Measurements from ENCODE around the gene TIE1.

Gene TIE1

DNA sequence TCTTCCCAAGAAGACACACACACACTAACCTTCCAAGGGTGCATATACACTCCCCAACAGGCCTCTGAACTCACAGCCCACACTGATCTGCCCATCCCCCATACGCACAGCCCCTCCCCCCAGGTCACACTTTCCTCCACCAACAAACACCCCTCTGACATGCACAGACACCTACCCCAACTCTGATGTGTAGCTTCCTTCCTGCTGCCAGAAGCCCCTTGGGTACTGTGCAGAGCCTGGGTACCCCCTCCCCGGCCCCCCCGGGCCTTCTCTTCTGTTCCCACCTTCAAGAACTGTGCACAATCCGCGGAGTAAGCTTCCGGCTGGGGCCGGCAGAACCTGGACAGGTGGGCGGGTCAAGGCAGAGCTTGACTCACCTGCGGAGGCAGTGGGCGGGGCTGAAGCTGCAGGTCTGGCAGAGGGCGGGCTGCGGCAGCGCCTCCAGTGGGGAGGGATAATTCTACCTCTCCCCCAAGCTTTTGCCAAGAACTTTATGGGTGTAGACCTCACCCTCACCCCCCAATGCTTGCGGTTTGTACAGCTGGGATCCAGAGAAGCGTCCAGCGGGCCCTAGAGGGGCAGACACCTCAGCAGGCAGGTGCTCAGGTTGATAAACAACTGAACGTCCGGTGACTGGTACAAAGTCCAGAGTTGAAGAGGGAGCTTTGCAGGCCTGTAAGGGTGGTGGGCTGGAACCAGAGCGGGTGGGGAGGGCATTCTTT, 15.4 kb upstream of the TIE1 start, which contains the start of gene C1orf210:
TSS of gene C1orf210 (minus strand) at position 313 of the 722 bp plus-strand sequence. CDS start 2,311 bp downstream, outside the sequence.
- no peak for DNase-seq (ENCODE audit: low spot score)
- in situ Hi-C loops (cut with MboI; ENCODE audit: low sequenced_read_pairs, unreplicated experiment), result no loop called here
- TF ChIP-seq, protein P1, sequence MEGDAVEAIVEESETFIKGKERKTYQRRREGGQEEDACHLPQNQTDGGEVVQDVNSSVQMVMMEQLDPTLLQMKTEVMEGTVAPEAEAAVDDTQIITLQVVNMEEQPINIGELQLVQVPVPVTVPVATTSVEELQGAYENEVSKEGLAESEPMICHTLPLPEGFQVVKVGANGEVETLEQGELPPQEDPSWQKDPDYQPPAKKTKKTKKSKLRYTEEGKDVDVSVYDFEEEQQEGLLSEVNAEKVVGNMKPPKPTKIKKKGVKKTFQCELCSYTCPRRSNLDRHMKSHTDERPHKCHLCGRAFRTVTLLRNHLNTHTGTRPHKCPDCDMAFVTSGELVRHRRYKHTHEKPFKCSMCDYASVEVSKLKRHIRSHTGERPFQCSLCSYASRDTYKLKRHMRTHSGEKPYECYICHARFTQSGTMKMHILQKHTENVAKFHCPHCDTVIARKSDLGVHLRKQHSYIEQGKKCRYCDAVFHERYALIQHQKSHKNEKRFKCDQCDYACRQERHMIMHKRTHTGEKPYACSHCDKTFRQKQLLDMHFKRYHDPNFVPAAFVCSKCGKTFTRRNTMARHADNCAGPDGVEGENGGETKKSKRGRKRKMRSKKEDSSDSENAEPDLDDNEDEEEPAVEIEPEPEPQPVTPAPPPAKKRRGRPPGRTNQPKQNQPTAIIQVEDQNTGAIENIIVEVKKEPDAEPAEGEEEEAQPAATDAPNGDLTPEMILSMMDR (IDR thresholded peaks at IDR 0.05; ENCODE audit: borderline replicate concordance, control extremely low read depth, extremely low read depth, insufficient read depth, missing control alignments), result no peak

- in situ Hi-C loops (cut with MboI; ENCODE audit: low sequenced_read_pairs, unreplicated experiment), result no loop called here
- DNase-seq (ENCODE audit: low spot score), result no peak
- TF ChIP-seq, protein P1 (IDR thresholded peaks at IDR 0.05; ENCODE audit: borderline replicate concordance, control extremely low read depth, extremely low read depth, insufficient read depth, missing control alignments), result no peak
Measured at GRCh38 chr1:43286115-43286514, 14.7 kb upstream of the TIE1 start.

DNA sequence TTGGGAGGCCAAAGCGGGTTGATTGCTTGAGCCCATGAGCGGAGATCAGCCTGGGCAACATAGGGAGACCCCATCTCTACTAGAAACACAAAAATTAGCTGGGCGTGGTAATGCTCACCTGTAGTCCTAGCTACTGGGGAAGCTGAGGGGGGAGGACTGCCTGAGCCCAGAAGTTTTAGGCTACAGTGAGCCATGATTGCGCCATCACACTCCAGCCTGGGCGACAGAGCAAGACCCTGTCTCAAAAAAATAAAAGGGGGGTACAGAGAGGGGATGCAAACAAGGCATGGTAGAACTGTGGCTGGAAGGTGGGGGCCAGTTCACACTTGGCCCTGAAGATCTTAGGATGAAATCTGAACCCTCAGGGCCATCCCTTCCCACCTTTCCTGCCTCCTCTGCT, 14.2 kb upstream of the TIE1 start:
- DNase-seq (ENCODE audit: low spot score), result no peak
- TF ChIP-seq, protein P1 (IDR thresholded peaks at IDR 0.05; ENCODE audit: borderline replicate concordance, control extremely low read depth, extremely low read depth, insufficient read depth, missing control alignments), result no peak
- in situ Hi-C loops (cut with MboI; ENCODE audit: low sequenced_read_pairs, unreplicated experiment), result no loop called here

DNA sequence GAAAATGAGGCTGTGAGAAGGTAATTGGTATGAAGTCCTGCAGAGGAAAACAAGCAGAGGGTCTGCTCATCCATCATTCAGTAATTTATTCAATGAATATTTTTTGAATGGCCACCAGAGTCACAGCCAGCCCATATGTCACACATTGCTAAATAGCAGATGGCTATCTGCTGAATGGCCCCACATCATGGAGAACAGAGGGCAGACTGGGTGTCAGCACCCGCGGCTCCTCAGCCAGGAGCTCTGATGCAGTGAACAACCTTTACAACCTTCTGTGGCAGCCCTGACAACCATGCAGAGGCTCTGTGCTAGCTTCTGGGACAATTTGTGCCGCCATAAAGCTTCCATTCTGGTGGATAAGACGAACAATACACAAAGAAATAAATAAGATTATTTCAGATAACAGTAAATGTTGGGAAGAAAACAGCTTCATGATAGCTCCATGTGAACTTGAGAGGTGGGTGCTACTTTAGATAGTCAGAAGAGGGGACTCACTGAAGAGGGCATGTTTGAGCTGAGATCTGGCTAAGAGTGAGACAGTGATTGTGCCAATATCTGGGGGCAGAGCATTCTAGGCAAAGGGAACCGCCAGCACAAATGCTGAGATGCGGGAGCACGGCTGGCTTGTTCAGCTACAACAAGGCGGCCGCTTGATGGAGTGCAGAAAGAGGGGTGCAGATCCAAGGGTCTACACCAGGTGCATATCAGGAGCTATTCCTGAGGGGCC, 12.6 kb upstream of the TIE1 start:
- TF ChIP-seq, protein P1 (IDR thresholded peaks at IDR 0.05; ENCODE audit: borderline replicate concordance, control extremely low read depth, extremely low read depth, insufficient read depth, missing control alignments), result no peak
- DNase-seq (ENCODE audit: low spot score), result no peak
- in situ Hi-C loops (cut with MboI; ENCODE audit: low sequenced_read_pairs, unreplicated experiment), result no loop called here

- no peak for DNase-seq (ENCODE audit: low spot score)
- TF ChIP-seq, protein P1 (IDR thresholded peaks at IDR 0.05; ENCODE audit: borderline replicate concordance, control extremely low read depth, extremely low read depth, insufficient read depth, missing control alignments), result no peak
- in situ Hi-C loops (cut with MboI; ENCODE audit: low sequenced_read_pairs, unreplicated experiment), result no loop called here
Measured at GRCh38 chr1:43288785-43289706, 11.7 kb upstream of the TIE1 start.

DNA sequence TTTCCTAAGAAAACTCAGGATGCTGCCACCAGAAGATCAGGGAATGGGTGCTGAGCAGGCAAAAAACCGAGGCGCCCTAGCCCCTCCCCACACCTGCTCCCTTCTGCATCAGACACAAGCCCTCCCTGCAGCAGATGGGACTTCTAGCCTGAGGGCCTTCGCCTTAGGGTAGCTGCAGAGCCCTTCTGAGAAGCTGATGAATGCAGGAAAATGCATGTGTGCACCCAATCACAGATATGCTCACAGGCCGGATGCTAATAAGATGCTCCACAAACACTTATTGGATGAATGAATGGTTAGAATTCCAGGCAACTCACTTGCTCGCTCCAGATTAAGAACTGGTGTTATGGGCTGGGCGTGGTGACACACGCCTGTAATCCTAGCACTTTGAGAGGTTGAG, 8.6 kb upstream of the TIE1 start:
- DNase-seq (ENCODE audit: low spot score), result no peak
- TF ChIP-seq, protein P1 (IDR thresholded peaks at IDR 0.05; ENCODE audit: borderline replicate concordance, control extremely low read depth, extremely low read depth, insufficient read depth, missing control alignments), result no peak
- in situ Hi-C loops (cut with MboI; ENCODE audit: low sequenced_read_pairs, unreplicated experiment), result no loop called here

Measured in GM13976 (cell line).